ENCODE results near the gene VARS2. TPM values are rescaled to one million over a fixed set of nuclear protein-coding genes. Genes with fewer than 3 reads are reported as not detected.
"Not testable (repeated sequence)": the region's sequence is repeated elsewhere in the genome, so short reads cannot be mapped to it uniquely, and the experiment has no call there.

The VARS2 gene
- total and polyA plus RNA-seq, 8 donors = 34.0 to 54.3 (median 44.7) TPM

DNA sequence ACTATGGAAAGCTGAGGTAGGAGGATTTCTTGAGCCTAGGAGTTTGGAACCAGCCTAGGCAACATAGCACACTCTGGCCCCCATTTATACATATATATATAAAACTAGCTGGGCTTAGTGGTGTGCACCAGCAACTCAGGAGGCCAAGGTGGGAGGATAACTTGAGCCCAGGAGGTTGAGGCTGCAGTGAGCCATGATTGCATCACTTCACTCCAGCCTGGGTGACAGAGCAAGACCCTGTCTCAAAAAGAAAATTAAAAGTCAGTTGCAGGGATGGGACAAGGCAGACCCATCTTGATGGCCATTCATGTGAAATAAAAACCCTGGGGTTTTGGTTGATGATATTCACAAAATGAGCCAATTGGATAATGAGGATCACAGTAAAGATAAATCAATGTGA, 12.6 kb upstream of the VARS2 start:
- TF ChIP-seq, protein P1, sequence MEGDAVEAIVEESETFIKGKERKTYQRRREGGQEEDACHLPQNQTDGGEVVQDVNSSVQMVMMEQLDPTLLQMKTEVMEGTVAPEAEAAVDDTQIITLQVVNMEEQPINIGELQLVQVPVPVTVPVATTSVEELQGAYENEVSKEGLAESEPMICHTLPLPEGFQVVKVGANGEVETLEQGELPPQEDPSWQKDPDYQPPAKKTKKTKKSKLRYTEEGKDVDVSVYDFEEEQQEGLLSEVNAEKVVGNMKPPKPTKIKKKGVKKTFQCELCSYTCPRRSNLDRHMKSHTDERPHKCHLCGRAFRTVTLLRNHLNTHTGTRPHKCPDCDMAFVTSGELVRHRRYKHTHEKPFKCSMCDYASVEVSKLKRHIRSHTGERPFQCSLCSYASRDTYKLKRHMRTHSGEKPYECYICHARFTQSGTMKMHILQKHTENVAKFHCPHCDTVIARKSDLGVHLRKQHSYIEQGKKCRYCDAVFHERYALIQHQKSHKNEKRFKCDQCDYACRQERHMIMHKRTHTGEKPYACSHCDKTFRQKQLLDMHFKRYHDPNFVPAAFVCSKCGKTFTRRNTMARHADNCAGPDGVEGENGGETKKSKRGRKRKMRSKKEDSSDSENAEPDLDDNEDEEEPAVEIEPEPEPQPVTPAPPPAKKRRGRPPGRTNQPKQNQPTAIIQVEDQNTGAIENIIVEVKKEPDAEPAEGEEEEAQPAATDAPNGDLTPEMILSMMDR (IDR thresholded peaks at IDR 0.05) = no peak
- ATAC-seq (no peak), DNase-seq (no peak)
- Histone ChIP-seq H3K36me3 (peaks cover 0 to 29% of the 10 kb centered on the region in 2 donors), H3K27me3 (no peaks in the 10 kb centered on the region), H3K9me3 (no peaks in the 10 kb centered on the region), H3K27ac (no peak overlapping the region), H3K4me3 (no peak overlapping the region), H3K4me1 (no peaks in the 10 kb centered on the region)
- intact Hi-C loops (cut with DNase I) = no loop called here

DNA sequence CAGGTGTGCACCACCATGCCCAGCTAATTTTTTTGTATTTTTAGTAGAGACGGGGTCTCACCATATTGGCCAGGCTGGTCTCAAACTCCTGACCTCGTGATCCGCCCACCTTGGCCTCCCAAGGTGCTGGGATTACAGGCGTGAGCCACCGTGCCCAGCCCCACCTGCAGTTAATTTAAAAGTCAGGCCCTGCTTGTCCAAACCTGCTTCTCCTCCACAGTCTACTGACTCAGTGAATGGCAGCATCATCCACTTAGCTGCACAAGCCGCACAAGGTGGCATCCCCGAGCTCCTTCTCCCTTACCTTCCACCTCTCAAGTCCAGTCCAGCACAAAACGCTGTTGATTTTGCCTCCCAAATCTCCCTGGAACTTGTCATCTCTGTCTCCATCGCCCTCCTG, 11.8 kb upstream of the VARS2 start:
- ATAC-seq, H3K9me3 ChIP-seq, H3K27ac ChIP-seq: not testable (repeated sequence)

DNA sequence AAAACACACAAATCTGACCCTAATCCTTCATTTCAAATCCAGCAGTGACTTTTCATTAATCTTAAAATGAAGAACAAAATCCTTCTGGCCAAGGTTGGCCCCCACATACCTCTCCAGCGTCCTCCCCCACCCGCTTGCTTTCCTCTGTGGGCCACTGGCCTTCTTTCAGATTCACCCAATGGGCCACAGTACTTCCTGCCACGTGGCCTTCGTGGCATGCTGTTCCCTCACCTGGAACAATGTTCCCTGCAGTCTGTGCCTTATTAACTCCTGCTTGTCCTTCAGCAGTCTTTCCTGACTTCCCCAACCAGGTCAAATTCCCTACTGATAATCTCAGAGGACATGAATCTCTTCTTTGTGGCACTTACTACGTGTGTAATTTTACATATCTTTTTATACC, 11.3 kb upstream of the VARS2 start:
- TF ChIP-seq, protein P1 (IDR thresholded peaks at IDR 0.05) = no peak
- ATAC-seq = no peak
- intact Hi-C loops (cut with DNase I) = no loop called here
- no peak for DNase-seq
- no peak overlapping the region for H3K4me3 ChIP-seq
- H3K27me3 ChIP-seq = no peaks in the 10 kb centered on the region
- peaks cover 3 to 6% of the 10 kb centered on the region in 2 donors for H3K4me1 ChIP-seq
- H3K36me3 ChIP-seq = peaks cover 0 to 19% of the 10 kb centered on the region in 2 donors
- no peak overlapping the region for H3K27ac ChIP-seq
- no peaks in the 10 kb centered on the region for H3K9me3 ChIP-seq

More for the DNA sequence above, 11.8 kb upstream of the VARS2 start:
- H3K4me1 ChIP-seq; intact Hi-C loops (cut with DNase I); DNase-seq; H3K4me3 ChIP-seq; H3K27me3 ChIP-seq: not testable (repeated sequence)
- H3K36me3 ChIP-seq = peaks cover 0 to 24% of the 10 kb centered on the region in 2 donors

DNA sequence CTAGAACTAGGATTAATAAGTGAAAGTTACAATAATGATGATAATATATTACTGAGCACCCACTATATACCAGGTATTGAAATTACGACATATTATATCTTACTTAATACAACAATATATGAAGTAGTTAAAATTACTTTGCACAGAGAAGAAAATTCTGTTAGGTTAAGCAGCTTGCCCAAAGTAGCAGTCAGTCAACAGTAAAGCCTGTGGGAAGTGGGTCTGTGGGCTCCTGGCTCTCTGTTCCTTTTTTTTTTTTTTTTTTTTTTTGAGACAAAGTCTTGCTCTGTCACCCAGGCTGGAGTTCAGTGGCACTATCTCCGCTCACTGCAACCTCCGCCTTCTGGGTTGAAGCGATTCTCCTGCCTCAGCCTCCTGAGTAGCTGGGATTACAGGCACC, 10.8 kb upstream of the VARS2 start:
- Histone ChIP-seq H3K27me3 (no peaks in the 10 kb centered on the region), H3K9me3 (no peaks in the 10 kb centered on the region), H3K4me1 (peaks cover 3 to 8% of the 10 kb centered on the region in 2 donors), H3K36me3 (peaks cover 0 to 13% of the 10 kb centered on the region in 2 donors), H3K27ac (no peak overlapping the region), H3K4me3 (no peak overlapping the region)
- TF ChIP-seq, protein P1 (IDR thresholded peaks at IDR 0.05) = no peak
- no peak for DNase-seq
- intact Hi-C loops (cut with DNase I) = no loop called here
- ATAC-seq = no peak

DNA sequence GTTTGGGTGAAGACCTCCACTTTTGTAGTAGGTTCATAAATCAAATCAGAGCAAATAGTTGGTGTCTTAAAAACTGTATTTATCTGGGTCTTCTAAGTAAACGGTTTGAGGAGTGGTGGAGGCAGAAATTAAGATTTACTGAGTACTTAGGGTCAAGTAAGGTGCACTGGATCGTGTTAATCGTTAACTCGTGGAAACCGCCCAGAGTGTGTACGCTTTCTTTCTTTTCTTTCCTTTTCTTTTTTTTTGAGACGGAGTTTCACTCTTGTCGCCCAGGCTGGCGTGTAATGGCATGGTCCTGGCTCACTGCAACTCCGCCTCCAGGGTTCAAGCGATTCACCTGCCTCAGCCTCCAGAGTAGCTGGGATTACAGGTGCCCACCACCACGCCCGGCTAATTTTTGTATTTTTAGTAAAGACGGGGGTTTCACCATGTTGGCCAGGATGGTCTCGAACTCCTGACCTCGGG, 6.7 kb upstream of the VARS2 start:
- ATAC-seq; H3K27me3 ChIP-seq; intact Hi-C loops (cut with DNase I); H3K9me3 ChIP-seq: not testable (repeated sequence)
- DNase-seq = peak in 1 of 4 donors; percentile 10
- H3K4me3 ChIP-seq = peak overlapping the region; percentile 77 to 91
- peaks cover 0 to 26% of the 10 kb centered on the region in 2 donors for H3K36me3 ChIP-seq
- H3K27ac ChIP-seq = peak overlapping the region in 1 of 2 donors; percentile 55
- H3K4me1 ChIP-seq = peaks cover 3 to 21% of the 10 kb centered on the region in 2 donors

DNA sequence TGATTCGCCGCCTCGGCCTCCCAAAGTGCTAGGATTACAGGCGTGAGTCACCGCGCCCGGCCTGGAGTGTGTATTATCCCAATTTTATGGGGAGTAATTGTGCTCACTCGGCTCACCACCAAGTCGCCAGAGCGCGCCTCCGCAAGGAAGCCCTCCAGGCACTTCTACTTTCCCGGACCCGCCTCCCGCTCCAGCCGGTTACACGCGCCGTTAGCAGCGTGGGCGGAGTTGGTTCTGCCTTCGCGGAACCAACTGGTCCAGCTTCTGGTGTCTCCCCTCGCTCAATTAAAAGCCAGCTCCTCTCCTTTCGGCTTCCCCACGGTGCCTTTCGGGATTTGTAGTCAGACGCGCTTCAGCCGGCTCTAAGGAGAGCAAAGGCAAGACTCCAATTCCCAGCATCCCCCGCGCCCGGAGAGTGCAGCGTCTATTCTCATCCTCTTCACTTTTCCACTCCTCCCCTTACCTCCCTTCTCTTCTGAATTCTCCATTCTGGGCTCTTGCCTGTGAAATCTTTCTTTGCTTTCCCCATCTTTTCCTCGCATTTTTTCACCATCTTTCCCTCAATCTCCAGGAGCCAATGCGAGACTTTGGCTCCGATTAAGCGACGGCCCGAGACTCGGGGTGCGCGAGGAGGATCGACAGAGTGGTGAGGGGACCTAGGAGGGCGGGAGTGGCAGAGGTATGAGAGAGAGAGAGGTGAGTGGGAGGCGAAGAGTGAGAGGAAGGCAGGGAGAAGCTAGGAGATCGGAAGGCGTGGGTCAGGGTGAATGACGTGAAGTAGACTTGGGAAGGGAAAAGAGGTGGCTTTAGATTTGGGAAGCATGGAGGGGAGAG, 6.1 kb upstream of the VARS2 start, which contains the start of gene GTF2H4:
Gene GTF2H4 (plus strand): TSS at position 450 of the 834 bp plus-strand sequence.
- peak; percentile 99 for ATAC-seq
- H3K27me3 ChIP-seq = no peaks in the 10 kb centered on the region
- no peaks in the 10 kb centered on the region for H3K9me3 ChIP-seq
- H3K27ac ChIP-seq = peak within 1 kb of the TSS in 1 of 2 donors; percentile 55
- H3K36me3 ChIP-seq = peaks cover 0 to 26% of the 10 kb centered on the region in 2 donors
- TF ChIP-seq, protein P1 (IDR thresholded peaks at IDR 0.05) = no peak
- intact Hi-C loops (cut with DNase I) = no loop called here
- peak within 1 kb of the TSS; percentile 77 to 91 for H3K4me3 ChIP-seq
- peak; percentile 96 to 97 (median 97) for DNase-seq
- H3K4me1 ChIP-seq = peaks cover 3 to 21% of the 10 kb centered on the region in 2 donors
